WERI-Rb-1 (cell line): Measurements from ENCODE around the gene MAGI1.

Source experiments
- DNase-seq: peaks from one replicate; pipeline ENCODE4 v3.0.0-alpha.2; 2020
- H3K27ac ChIP-seq: fragments of 250-450 bp; sonication (Bioruptor Pico); 2 replicates; pipeline ENCODE4 v1.5.1; 2020; ENCODE audit warnings: mild to moderate bottlenecking, moderate library complexity
- H3K27me3 ChIP-seq: fragments of 250-450 bp; sonication (Bioruptor Pico); 2 replicates; pipeline ENCODE4 v1.5.1; 2021; ENCODE audit warnings: mild to moderate bottlenecking, low read depth, moderate library complexity; ENCODE audit not compliant: insufficient read depth, severe bottlenecking
- H3K36me3 ChIP-seq: fragments of 250-450 bp; sonication (Bioruptor Pico); 2 replicates; pipeline ENCODE4 v1.5.1; 2020; ENCODE audit warnings: mild to moderate bottlenecking, moderate library complexity
- H3K4me3 ChIP-seq: 2 replicates; pipeline ENCODE4 v1.5.1; 2011; ENCODE audit warnings: low read depth, mild to moderate bottlenecking, control low read depth, low read length
- H3K9me3 ChIP-seq: fragments of 250-450 bp; sonication (Bioruptor Pico); 2 replicates; pipeline ENCODE4 v1.5.1; 2021; ENCODE audit warnings: mild to moderate bottlenecking, moderate library complexity; ENCODE audit not compliant: severe bottlenecking
- TF ChIP-seq, protein P1 (sequence below): IDR thresholded peaks from 2 replicates; pipeline ENCODE4 v1.5.1; 2011; ENCODE audit warnings: low read depth, mild to moderate bottlenecking, control low read depth, inconsistent platforms, low read length

The MAGI1 gene

DNA sequence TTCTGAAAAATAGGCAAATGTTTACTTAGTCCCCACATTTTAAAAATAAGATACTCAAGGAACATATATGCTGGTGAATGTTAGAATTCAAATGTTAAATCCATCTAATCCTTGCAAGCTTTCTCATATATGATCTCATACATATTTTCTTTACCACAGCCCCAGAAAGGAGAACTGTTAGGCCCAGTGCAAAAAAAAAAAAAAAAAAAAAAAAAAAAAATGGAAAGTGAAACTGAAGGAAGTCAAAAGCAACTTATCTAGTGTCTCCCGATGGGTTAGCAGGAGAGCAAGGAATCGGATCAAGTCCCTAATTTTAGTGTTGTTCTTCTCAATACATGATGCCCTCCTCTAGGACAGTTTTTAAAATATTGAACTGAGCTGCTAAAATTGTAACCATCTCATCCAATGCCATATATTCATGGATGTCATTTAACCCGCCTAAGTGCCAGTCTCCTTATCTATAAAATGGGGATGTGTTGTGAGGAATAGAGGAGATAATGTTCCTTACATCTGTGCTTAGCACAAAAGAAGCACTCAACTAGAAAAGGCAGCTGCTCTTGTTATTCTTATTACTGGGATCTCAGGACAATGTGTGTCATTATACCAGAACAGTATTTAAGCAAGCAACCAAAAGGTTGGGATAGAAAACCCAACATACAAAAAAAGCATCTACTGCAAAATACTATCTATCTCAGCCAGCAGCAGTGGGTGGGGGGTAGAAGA is 279.7 kb downstream of the MAGI1 start:
- TF ChIP-seq, protein P1, sequence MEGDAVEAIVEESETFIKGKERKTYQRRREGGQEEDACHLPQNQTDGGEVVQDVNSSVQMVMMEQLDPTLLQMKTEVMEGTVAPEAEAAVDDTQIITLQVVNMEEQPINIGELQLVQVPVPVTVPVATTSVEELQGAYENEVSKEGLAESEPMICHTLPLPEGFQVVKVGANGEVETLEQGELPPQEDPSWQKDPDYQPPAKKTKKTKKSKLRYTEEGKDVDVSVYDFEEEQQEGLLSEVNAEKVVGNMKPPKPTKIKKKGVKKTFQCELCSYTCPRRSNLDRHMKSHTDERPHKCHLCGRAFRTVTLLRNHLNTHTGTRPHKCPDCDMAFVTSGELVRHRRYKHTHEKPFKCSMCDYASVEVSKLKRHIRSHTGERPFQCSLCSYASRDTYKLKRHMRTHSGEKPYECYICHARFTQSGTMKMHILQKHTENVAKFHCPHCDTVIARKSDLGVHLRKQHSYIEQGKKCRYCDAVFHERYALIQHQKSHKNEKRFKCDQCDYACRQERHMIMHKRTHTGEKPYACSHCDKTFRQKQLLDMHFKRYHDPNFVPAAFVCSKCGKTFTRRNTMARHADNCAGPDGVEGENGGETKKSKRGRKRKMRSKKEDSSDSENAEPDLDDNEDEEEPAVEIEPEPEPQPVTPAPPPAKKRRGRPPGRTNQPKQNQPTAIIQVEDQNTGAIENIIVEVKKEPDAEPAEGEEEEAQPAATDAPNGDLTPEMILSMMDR, result no peak
- Histone ChIP-seq H3K4me3 (no peak overlapping the region), H3K9me3 (no peaks in the 10 kb centered on the region), H3K27me3 (no peaks in the 10 kb centered on the region), H3K27ac (no peak overlapping the region), H3K36me3 (no peaks in the 10 kb centered on the region)
- no peak for DNase-seq

DNA sequence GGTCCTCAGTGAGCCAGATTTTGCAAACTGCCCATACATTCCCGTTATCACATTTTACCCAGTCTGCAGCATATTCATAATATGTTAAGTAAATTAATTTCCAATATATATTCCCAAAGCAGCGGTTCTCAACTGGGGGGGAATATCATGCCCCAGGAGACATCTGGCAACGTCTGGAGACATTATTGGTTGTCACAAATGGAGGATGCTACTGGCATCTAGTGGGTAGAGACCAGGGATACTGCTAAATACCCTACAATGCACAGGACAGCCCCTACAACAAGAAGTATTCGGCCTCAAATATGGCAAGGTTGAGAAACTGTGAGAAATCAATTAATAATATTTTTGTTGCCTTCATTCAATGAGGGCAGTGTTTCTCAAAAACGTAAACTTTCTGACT is 280.3 kb downstream of the MAGI1 start:
- no peaks in the 10 kb centered on the region for H3K36me3 ChIP-seq
- no peaks in the 10 kb centered on the region for H3K27me3 ChIP-seq
- H3K27ac ChIP-seq, result no peak overlapping the region
- TF ChIP-seq, protein P1, result no peak
- H3K9me3 ChIP-seq, result no peaks in the 10 kb centered on the region
- H3K4me3 ChIP-seq, result no peak overlapping the region
- no peak for DNase-seq

- TF ChIP-seq, protein P1, result no peak
- Histone ChIP-seq H3K27ac (no peak overlapping the region), H3K27me3 (no peaks in the 10 kb centered on the region)
Observed at GRCh38 chr3:65752636-65753035, 286.1 kb downstream of the MAGI1 start.

DNA sequence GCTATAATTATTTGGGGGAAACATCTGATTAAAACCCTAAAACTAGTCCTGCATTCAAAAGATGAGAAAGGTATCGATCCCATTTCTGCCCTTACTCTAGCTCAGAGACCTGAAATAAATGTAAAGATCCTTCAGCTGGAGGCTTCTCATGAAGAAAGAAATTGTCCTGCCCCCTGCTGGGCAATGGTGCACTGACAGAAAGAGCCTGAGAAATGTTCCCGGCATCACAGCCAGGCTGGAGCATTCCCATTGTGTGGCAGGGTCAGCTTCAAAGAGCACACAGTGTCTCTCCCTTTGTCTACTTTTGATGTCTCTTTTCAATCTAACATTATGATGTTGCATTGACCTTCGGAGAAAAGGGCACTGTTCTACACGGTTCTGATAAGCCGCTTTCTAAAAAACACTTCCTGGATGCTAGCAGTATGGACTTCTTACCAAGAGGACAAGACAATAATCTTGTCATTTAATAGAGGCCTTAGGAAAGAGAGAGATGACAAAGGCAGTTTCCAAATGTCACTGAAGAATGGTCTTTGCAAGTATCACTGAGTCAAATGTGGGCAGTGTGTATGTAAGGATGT is 287.5 kb downstream of the MAGI1 start:
- no peaks in the 10 kb centered on the region for H3K36me3 ChIP-seq
- no peaks in the 10 kb centered on the region for H3K27me3 ChIP-seq
- TF ChIP-seq, protein P1, result peak; percentile 78
- H3K9me3 ChIP-seq, result no peaks in the 10 kb centered on the region
- H3K27ac ChIP-seq, result no peak overlapping the region
- DNase-seq, result peak; percentile 66
- no peak overlapping the region for H3K4me3 ChIP-seq

More at GRCh38 chr3:65752636-65753035, 286.1 kb downstream of the MAGI1 start:
- Histone ChIP-seq H3K36me3 (no peaks in the 10 kb centered on the region), H3K4me3 (no peak overlapping the region), H3K9me3 (no peaks in the 10 kb centered on the region)
- no peak for DNase-seq

GRCh38 chr3:65749066-65749465 is 289.7 kb downstream of the MAGI1 start:
- Histone ChIP-seq H3K4me3 (no peak overlapping the region), H3K27me3 (no peaks in the 10 kb centered on the region), H3K9me3 (no peaks in the 10 kb centered on the region), H3K27ac (no peak overlapping the region), H3K36me3 (no peaks in the 10 kb centered on the region)
- DNase-seq, result no peak
- TF ChIP-seq, protein P1, result no peak
